Measurements from ENCODE around the gene TRPM3.

- TF ChIP-seq CTCF (IDR thresholded peaks at IDR 0.05 in 8 of 11, conservative IDR thresholded peaks at IDR 0.05 in 3 of 11) (peak in 10 of 11 experiments; percentile 39 to 84 (median 68)), POLR2A (IDR thresholded peaks at IDR 0.05) (no peak)
Measured at GRCh38 chr9:70602321-70603019, 519.0 kb downstream of the TRPM3 start.

Data from spleen (tissue), 7 donors.